DND-41 (cell line): ENCODE results near the gene ACOX3.

ENCODE experiments used
- ATAC-seq: fragments of 200-7000 bp; cut with Tn5 transposase; 3 replicates; pipeline ENCODE4 v1.9.1; 2021; ENCODE audit warnings: low read depth; ENCODE audit not compliant: insufficient read depth
- DNase-seq: peaks from one replicate; pipeline ENCODE4 v3.0.0-alpha.2; 2020
- H2AFZ ChIP-seq: 2 replicates; pipeline ENCODE4 v1.6.0; 2012; ENCODE audit warnings: low read depth, low read length
- H3K27ac ChIP-seq: 2 replicates; pipeline ENCODE4 v1.5.1; 2012; ENCODE audit warnings: low read length, inconsistent platforms
- H3K27me3 ChIP-seq: fragments of 200-600 bp; sonication (generic); 2 replicates; pipeline ENCODE4 v1.6.0; 2012; ENCODE audit warnings: low read length, mild to moderate bottlenecking, inconsistent platforms; ENCODE audit not compliant: insufficient read depth, poor library complexity
- H3K36me3 ChIP-seq: 2 replicates; pipeline ENCODE4 v1.5.1; 2012; ENCODE audit warnings: low read length, inconsistent platforms; ENCODE audit not compliant: insufficient read depth
- H3K4me1 ChIP-seq: 2 replicates; pipeline ENCODE4 v1.5.1; 2012; ENCODE audit warnings: mild to moderate bottlenecking, low read length; ENCODE audit not compliant: insufficient read depth
- H3K4me2 ChIP-seq: 2 replicates; pipeline ENCODE4 v1.6.0; 2012; ENCODE audit warnings: mild to moderate bottlenecking, moderate library complexity, low read length, inconsistent platforms; ENCODE audit not compliant: insufficient read depth
- H3K4me3 ChIP-seq, 2 experiments: fragments of 200-600 bp in 1 of 2; shearing (Covaris generic) in 1 of 2; 2 replicates each; pipeline ENCODE4 v1.5.1; 2012 to 2016; ENCODE audit warnings: inconsistent platforms in 2 of 2, low read length in 2 of 2, mild to moderate bottlenecking in 2 of 2, low read depth in 1 of 2, moderate library complexity in 1 of 2
- H3K79me2 ChIP-seq: 2 replicates; pipeline ENCODE4 v1.6.0; 2012; ENCODE audit warnings: low read length, inconsistent platforms; ENCODE audit not compliant: insufficient read depth
- H3K9ac ChIP-seq: 2 replicates; pipeline ENCODE4 v1.6.0; 2012; ENCODE audit warnings: low read depth, mild to moderate bottlenecking, inconsistent platforms, low read length, moderate library complexity
- H3K9me3 ChIP-seq: 2 replicates; pipeline ENCODE4 v1.5.1; 2012; ENCODE audit warnings: low read length, moderate library complexity, mild to moderate bottlenecking, inconsistent platforms; ENCODE audit not compliant: insufficient read depth, severe bottlenecking
- H4K20me1 ChIP-seq: 2 replicates; pipeline ENCODE4 v1.6.0; 2012; ENCODE audit warnings: low read length; ENCODE audit not compliant: insufficient read depth
- CTCF ChIP-seq: IDR thresholded peaks from 2 replicates; pipeline ENCODE4 v1.5.1; 2012; ENCODE audit warnings: borderline replicate concordance, low read length, moderate library complexity, mild to moderate bottlenecking; ENCODE audit not compliant: poor library complexity, severe bottlenecking; ENCODE audit errors: extremely low read depth
- EZH2 ChIP-seq: IDR thresholded peaks from 3 replicates; pipeline ENCODE4 v1.6.1; 2012; ENCODE audit warnings: borderline replicate concordance, low read depth, mild to moderate bottlenecking, moderate library complexity, low read length, inconsistent platforms; ENCODE audit not compliant: severe bottlenecking

Gene ACOX3

GRCh38 chr4:8376361-8377102, 64.0 kb downstream of the ACOX3 start:
- no peaks in the 10 kb centered on the region for H3K36me3 ChIP-seq
- H3K9ac ChIP-seq, result no peak overlapping the region
- no peaks in the 10 kb centered on the region for H3K79me2 ChIP-seq
- no peak for TF ChIP-seq EZH2
- TF ChIP-seq CTCF, result no peak
- H3K4me3 ChIP-seq, result no peak overlapping the region
- no peaks in the 10 kb centered on the region for H3K4me1 ChIP-seq
- no peak overlapping the region for H3K4me2 ChIP-seq
- H4K20me1 ChIP-seq, result no peaks in the 10 kb centered on the region; the same call in 1 of the 2 replicates
- ATAC-seq (no peak), DNase-seq (no peak)
- no peaks in the 10 kb centered on the region for H3K27me3 ChIP-seq
- no peaks in the 10 kb centered on the region for H3K9me3 ChIP-seq
- no peak overlapping the region for H2AFZ ChIP-seq
- no peak overlapping the region for H3K27ac ChIP-seq

- no peak for DNase-seq
- Histone ChIP-seq H3K4me2 (no peak overlapping the region), H3K27me3 (no peaks in the 10 kb centered on the region), H2AFZ (no peak overlapping the region), H4K20me1 (no peaks in the 10 kb centered on the region; the same call in 1 of the 2 replicates), H3K79me2 (no peaks in the 10 kb centered on the region), H3K36me3 (no peaks in the 10 kb centered on the region), H3K27ac (no peak overlapping the region), H3K9me3 (no peaks in the 10 kb centered on the region), H3K4me1 (no peaks in the 10 kb centered on the region), H3K4me3 (no peak overlapping the region), H3K9ac (no peak overlapping the region)
- no peak for TF ChIP-seq CTCF
- no peak for TF ChIP-seq EZH2
- no peak for ATAC-seq
Measured at GRCh38 chr4:8374851-8375649, 65.5 kb downstream of the ACOX3 start.

GRCh38 chr4:8373973-8374545, 66.5 kb downstream of the ACOX3 start:
- Histone ChIP-seq H3K79me2 (no peaks in the 10 kb centered on the region), H2AFZ (no peak overlapping the region), H3K4me1 (no peaks in the 10 kb centered on the region), H3K4me2 (no peak overlapping the region), H3K9ac (no peak overlapping the region), H4K20me1 (no peaks in the 10 kb centered on the region; the same call in 1 of the 2 replicates), H3K4me3 (no peak overlapping the region), H3K27me3 (no peaks in the 10 kb centered on the region), H3K27ac (no peak overlapping the region), H3K9me3 (no peaks in the 10 kb centered on the region), H3K36me3 (no peaks in the 10 kb centered on the region)
- TF ChIP-seq CTCF (no peak), EZH2 (no peak)
- ATAC-seq (no peak), DNase-seq (no peak)
